H1 (cell line): ENCODE measurements around the gene NECAB3. TPM values are rescaled to one million over a fixed set of nuclear protein-coding genes. Genes with fewer than 3 reads are reported as not detected.
A peak's percentile ranks its signal among the peaks of the same experiment; 100 is the strongest.

Experiments used
- CTCF ChIA-PET: fragments of 300-600 bp; sonication (Branson Sonifier 250); formaldehyde crosslinking; loops from one replicate; lab custom pipeline; 2021; ENCODE audit not compliant: partially characterized antibody; lab: Charles Lee
- POLR2A ChIA-PET: fragments of 300-600 bp; sonication (Branson Sonifier 250); formaldehyde crosslinking; loops from one replicate; lab custom pipeline; 2021; ENCODE audit warnings: inconsistent platforms; ENCODE audit not compliant: partially characterized antibody; lab: Charles Lee
- DNase-seq, 2 experiments: peaks; one replicate each; pipeline versions ENCODE4 v3.0.0 to v3.0.0-alpha.2; 2010 to 2022; ENCODE audit warnings: low spot score in 2 of 2, low read depth in 1 of 2, mixed read lengths in 1 of 2
- FAIRE-seq: peaks from 2 replicates; lab custom pipeline; 2011; peaks lifted over from hg19 to GRCh38; lab: Jason Lieb, UNC
- H2AFZ ChIP-seq: 2 replicates; pipeline ENCODE4 v1.8.1; 2012; ENCODE audit warnings: low read length, inconsistent platforms
- H2AK5ac ChIP-seq: 2 replicates; pipeline ENCODE4 v1.6.1; 2013; ENCODE audit warnings: low read depth, low read length
- H2BK120ac ChIP-seq: replicated peaks from 2 replicates; pipeline ENCODE3; 2013; ENCODE audit warnings: low read depth, low read length, inconsistent platforms
- H2BK12ac ChIP-seq: 2 replicates; pipeline ENCODE4 v1.6.1; 2013; ENCODE audit warnings: low read depth, low read length
- H2BK15ac ChIP-seq: 2 replicates; pipeline ENCODE4 v1.6.1; 2013; ENCODE audit warnings: low read length
- H2BK20ac ChIP-seq: 2 replicates; pipeline ENCODE4 v1.6.1; 2013; ENCODE audit warnings: low read length
- H2BK5ac ChIP-seq: 2 replicates; pipeline ENCODE4 v1.6.1; 2013; ENCODE audit warnings: low read depth, low read length
- H3K14ac ChIP-seq: 2 replicates; pipeline ENCODE4 v1.6.1; 2013; ENCODE audit warnings: inconsistent platforms; ENCODE audit not compliant: insufficient read length
- H3K18ac ChIP-seq: 2 replicates; pipeline ENCODE4 v1.6.1; 2013; ENCODE audit warnings: low read length; ENCODE audit errors: extremely low read depth
- H3K23ac ChIP-seq: 2 replicates; pipeline ENCODE4 v1.6.1; 2013; ENCODE audit warnings: inconsistent platforms; ENCODE audit not compliant: insufficient read length
- H3K23me2 ChIP-seq: 2 replicates; pipeline ENCODE4 v1.6.1; 2013; ENCODE audit warnings: low read depth, low read length
- H3K27ac ChIP-seq: 2 replicates; pipeline ENCODE4 v1.6.1; 2011; ENCODE audit warnings: low read depth, low read length, inconsistent platforms
- H3K27me3 ChIP-seq, 4 experiments: replicated peaks in 1 of 4; 1 replicate in 1 of 4; 2 replicates in 3 of 4; pipeline versions ENCODE4 v1.6.1 to v1.8.1; 2011 to 2013; ENCODE audit warnings: low read length in 3 of 4, mild to moderate bottlenecking in 3 of 4, inconsistent platforms in 2 of 4, mixed read lengths in 2 of 4, moderate library complexity in 1 of 4; ENCODE audit not compliant: control insufficient read depth in 3 of 4, insufficient read depth in 3 of 4; ENCODE audit errors: extremely low read depth in 1 of 4
- H3K36me3 ChIP-seq, 4 experiments: 2 replicates each; pipeline versions ENCODE4 v1.6.1 to v1.8.1; 2011 to 2013; ENCODE audit warnings: mild to moderate bottlenecking in 4 of 4, low read length in 3 of 4, moderate library complexity in 2 of 4, control low read depth in 1 of 4, inconsistent platforms in 1 of 4; ENCODE audit not compliant: insufficient read depth in 4 of 4, control insufficient read depth in 2 of 4
- H3K4ac ChIP-seq: replicated peaks from 2 replicates; pipeline ENCODE3; 2013; ENCODE audit warnings: low read length, low read depth, mixed read lengths, inconsistent platforms; ENCODE audit not compliant: insufficient read length
- H3K4me1 ChIP-seq, 4 experiments: replicated peaks in 1 of 4; 1 replicate in 1 of 4; 2 replicates in 3 of 4; pipeline versions ENCODE4 v1.6.1 to v1.8.1; 2011 to 2013; ENCODE audit warnings: low read length in 3 of 4, inconsistent platforms in 2 of 4, mixed read lengths in 1 of 4; ENCODE audit not compliant: insufficient read depth in 4 of 4, control insufficient read depth in 3 of 4
- H3K4me2 ChIP-seq, 2 experiments: 2 replicates each; pipeline versions ENCODE4 v1.6.1 to v1.8.1; 2011 to 2013; ENCODE audit warnings: low read depth in 2 of 2, low read length in 2 of 2, control low read depth in 1 of 2, inconsistent platforms in 1 of 2, mild to moderate bottlenecking in 1 of 2; ENCODE audit not compliant: insufficient read depth in 1 of 2
- H3K4me3 ChIP-seq, 4 experiments: fragments of 200-600, 300-600 bp in 1 of 4; sonication (generic), shearing (Covaris generic), sonication (Bioruptor Twin) in 1 of 4; 2 replicates each; pipeline versions ENCODE4 v1.5.1 to v1.8.1; 2011 to 2016; ENCODE audit warnings: low read length in 4 of 4, low read depth in 3 of 4, control low read depth in 2 of 4, inconsistent platforms in 2 of 4, mild to moderate bottlenecking in 2 of 4, mixed read lengths in 1 of 4, moderate library complexity in 1 of 4; ENCODE audit not compliant: insufficient read depth in 2 of 4; ENCODE audit errors: extremely low read depth in 1 of 4
- H3K56ac ChIP-seq: replicated peaks from 2 replicates; pipeline ENCODE3; 2013; ENCODE audit warnings: low read depth, mild to moderate bottlenecking, mixed read lengths, low read length, inconsistent platforms; ENCODE audit not compliant: insufficient read length
- H3K79me1 ChIP-seq: 2 replicates; pipeline ENCODE4 v1.6.1; 2013; ENCODE audit warnings: low read depth, low read length, control low read depth
- H3K79me2 ChIP-seq, 2 experiments: 2 replicates each; pipeline versions ENCODE4 v1.6.1 to v1.8.1; 2012 to 2013; ENCODE audit warnings: low read length in 2 of 2, mild to moderate bottlenecking in 2 of 2, inconsistent platforms in 1 of 2; ENCODE audit not compliant: insufficient read depth in 2 of 2, control insufficient read depth in 1 of 2
- H3K9ac ChIP-seq, 4 experiments: replicated peaks in 1 of 4; 1 replicate in 1 of 4; 2 replicates in 3 of 4; pipeline versions ENCODE4 v1.6.1 to v1.8.1; 2011 to 2013; ENCODE audit warnings: low read depth in 3 of 4, low read length in 3 of 4, control low read depth in 2 of 4, mild to moderate bottlenecking in 2 of 4, moderate library complexity in 2 of 4, inconsistent platforms in 1 of 4; ENCODE audit errors: extremely low read depth in 1 of 4
- H3K9me3 ChIP-seq, 2 experiments: 2 replicates each; pipeline versions ENCODE4 v1.6.1 to v1.8.1; 2012 to 2013; ENCODE audit warnings: mild to moderate bottlenecking in 2 of 2, moderate library complexity in 2 of 2, control low read depth in 1 of 2, inconsistent platforms in 1 of 2, low read depth in 1 of 2, low read length in 1 of 2, mixed read lengths in 1 of 2; ENCODE audit not compliant: insufficient read depth in 2 of 2
- H4K20me1 ChIP-seq, 2 experiments: replicated peaks in 1 of 2; 2 replicates each; pipeline versions ENCODE3 to v1.8.1; 2011 to 2013; ENCODE audit warnings: inconsistent platforms in 2 of 2, low read length in 2 of 2, mild to moderate bottlenecking in 1 of 2; ENCODE audit not compliant: insufficient read depth in 2 of 2, control insufficient read depth in 1 of 2
- H4K5ac ChIP-seq: 2 replicates; pipeline ENCODE4 v1.6.1; 2013; ENCODE audit warnings: low read length, low read depth, mixed read lengths, inconsistent platforms; ENCODE audit not compliant: insufficient read length
- H4K8ac ChIP-seq: 2 replicates; pipeline ENCODE4 v1.8.0; 2013; ENCODE audit warnings: mild to moderate bottlenecking, moderate library complexity, low read length, inconsistent platforms; ENCODE audit not compliant: insufficient read depth; ENCODE audit errors: extremely low read depth
- H4K91ac ChIP-seq: replicated peaks from 2 replicates; pipeline ENCODE3; 2013; ENCODE audit warnings: low read length, mixed read lengths, inconsistent platforms; ENCODE audit not compliant: insufficient read length
- JUND ChIP-seq: IDR thresholded peaks from 2 replicates; pipeline ENCODE4 v1.6.1; 2011; ENCODE audit warnings: mild to moderate bottlenecking, improper control_type of control experiment, low read length
- POLR2A ChIP-seq, 2 experiments: IDR thresholded peaks; 1 replicate in 1 of 2; 2 replicates in 1 of 2; pipeline ENCODE4 v1.6.1; 2011; ENCODE audit warnings: low read depth in 2 of 2, low read length in 2 of 2, mild to moderate bottlenecking in 2 of 2; ENCODE audit errors: control extremely low read depth in 1 of 2
- WGBS, 2 experiments: shearing (Covaris generic) in 1 of 2; methylation state at CpG; one replicate each; pipeline versions ENCODE4 v1.1.6 to v1.1.7; 2013 to 2015; ENCODE audit warnings: low lambda C conversion rate in 2 of 2, mixed read lengths in 2 of 2, inconsistent platforms in 1 of 2, low coverage in 1 of 2, missing lambda C conversion rate in 1 of 2; ENCODE audit not compliant: insufficient replicate concordance in 2 of 2, insufficient coverage in 1 of 2, insufficient read length in 1 of 2; ENCODE audit errors: extremely low coverage in 1 of 2, missing lambda C conversion rate in 1 of 2; 5-methylcytosine and 5-hydroxymethylcytosine counted together
- polyA plus RNA-seq, 7 experiments: library from polyadenylated mRNA; depleted of rRNA in 3 of 7; stranded (reverse) in 5 of 7; unstranded in 2 of 7; fragments of >200 nt in 5 of 7; fragments of 200-250 nt in 2 of 7; gene quantifications; 1 replicate in 5 of 7; 2 replicates in 1 of 7; 4 replicates in 1 of 7; pipeline versions ENCODE4 v1.2.1 to v1.2.3, GENCODE V29; 2011 to 2013; ENCODE audit warnings: missing spikeins in 2 of 7, mixed read lengths in 2 of 7
- total RNA-seq: library from RNA; stranded (reverse); fragmentation: NEBNext Ultra II Directional; extraction: Animal tissue kit (Norgen Biotek cat#: 25700); gene quantifications from 2 replicates; pipeline ENCODE4 v1.2.1, GENCODE V29; 2021

Gene NECAB3
- total and polyA plus RNA-seq, 2 of the 8 experiments (the other 6 are each of a cell fraction or from before 2014, with no cell fraction given) = 20.5 to 46.2 TPM

DNA sequence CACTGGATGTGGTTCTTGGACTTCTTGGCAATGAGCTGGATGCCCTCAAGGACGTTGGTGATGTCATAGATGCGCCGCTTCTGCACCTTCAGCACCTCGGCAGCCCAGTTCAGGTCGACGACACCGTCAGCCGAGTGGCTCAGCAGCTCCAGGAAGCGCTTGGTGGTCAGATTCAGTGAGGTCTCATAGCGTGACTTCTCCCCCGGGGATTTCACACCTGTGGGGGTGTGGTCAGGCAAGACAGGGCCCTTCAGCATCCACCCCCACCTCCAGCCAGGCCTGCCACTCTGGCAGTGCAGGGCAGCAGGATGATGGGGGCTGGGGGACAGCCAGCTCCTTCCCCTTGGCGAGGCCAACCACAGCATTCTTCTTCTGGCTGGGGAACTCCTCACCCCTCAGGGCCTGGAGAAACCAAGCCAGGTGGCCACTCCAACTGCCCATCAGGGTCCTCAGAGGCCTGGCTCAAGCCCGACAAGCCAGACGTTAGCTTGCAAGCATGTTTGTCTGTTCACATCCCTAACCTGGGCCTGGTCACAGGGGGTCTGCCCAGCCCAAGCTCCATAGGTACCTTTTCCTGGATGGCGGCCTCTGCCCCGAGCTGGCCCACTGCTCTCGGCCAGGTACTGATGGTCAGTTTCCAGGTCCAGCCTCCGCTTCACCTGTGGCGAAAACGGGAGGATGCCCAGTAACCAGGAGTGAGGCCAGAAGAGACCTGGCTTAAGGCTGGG, 5.7 kb upstream of the NECAB3 start:
- Histone ChIP-seq H3K27me3 (no peaks in the 10 kb centered on the region), H3K56ac (no peak overlapping the region), H2BK20ac (no peak overlapping the region), H3K79me2 (peaks cover 0 to 44% of the 10 kb centered on the region in 2 experiments; a peak in 3 of 4 replicates), H3K9me3 (no peaks in the 10 kb centered on the region), H3K4me1 (peaks cover 4 to 20% (median 7%) of the 10 kb centered on the region in 4 experiments), H2BK15ac (no peak overlapping the region), H2AFZ (no peak overlapping the region), H3K4ac (no peak overlapping the region), H3K9ac (no peak overlapping the region), H3K14ac (no peak overlapping the region), H4K20me1 (peaks cover 19 to 58% of the 10 kb centered on the region in 2 experiments), H3K18ac (no peak overlapping the region), H4K91ac (no peak overlapping the region), H4K8ac (no peak overlapping the region; the same call in 1 of the 2 replicates), H3K79me1 (peaks cover 15% of the 10 kb centered on the region), H2AK5ac (no peak overlapping the region), H3K4me3 (no peak overlapping the region), H3K4me2 (no peak overlapping the region), H2BK5ac (no peak overlapping the region), H3K23ac (no peak overlapping the region), H4K5ac (no peak overlapping the region), H3K23me2 (peaks cover 4% of the 10 kb centered on the region; the same call in 1 of the 2 replicates), H3K27ac (no peak overlapping the region), H3K36me3 (peaks cover 19 to 38% (median 33%) of the 10 kb centered on the region in 4 experiments; a peak in 7 of 8 replicates), H2BK120ac (no peak overlapping the region), H2BK12ac (no peak overlapping the region)
- no peak for FAIRE-seq
- 91% methylated on average over 20 of the region's 20 CpGs; no CpG with 5 or more reads in 1 of the 2 experiments for WGBS, 2 experiments
- DNase-seq = no peak
- TF ChIP-seq JUND = no peak
- peak in 1 of 2 experiments; percentile 14; a peak in 1 of 3 replicates for TF ChIP-seq POLR2A (IDR thresholded peaks at IDR 0.05; ENCODE audit: control extremely low read depth in 1 of 2, low read depth in 2 of 2, low read length in 2 of 2)
- POLR2A ChIA-PET = interaction anchor here (1.2 to 14.0 kb wide), 4 partner anchors 10 to 40 kb away, joined by 4 to 245 read pairs (median 4); partner anchors contain the start of genes ACTL10, C20orf144, NECAB3 and PXMP4
- CTCF ChIA-PET = interaction anchor here (0.6 to 2.1 kb wide), 5 partner anchors 9 to 16 kb away, joined by 3 to 14 read pairs (median 3); partner anchors contain the start of gene ACTL10
